Brain microvascular endothelial cell (primary cell): ENCODE measurements around the gene ZCCHC17.

ENCODE experiments used
- DNase-seq: peaks from one replicate; pipeline ENCODE4 v3.0.0-alpha.2; 2020
- H3K27ac ChIP-seq: fragments of 250-450 bp; sonication (Bioruptor Pico); 2 replicates; pipeline ENCODE4 v1.5.1; 2020; ENCODE audit warnings: mild to moderate bottlenecking, moderate library complexity
- H3K27me3 ChIP-seq: fragments of 250-450 bp; sonication (Bioruptor Pico); replicated peaks from 2 replicates; pipeline ENCODE4 v1.5.1; 2020; ENCODE audit warnings: mild to moderate bottlenecking
- H3K36me3 ChIP-seq: fragments of 250-450 bp; sonication (Bioruptor Pico); replicated peaks from 2 replicates; pipeline ENCODE4 v1.5.1; 2020; ENCODE audit warnings: mild to moderate bottlenecking
- H3K4me3 ChIP-seq: 2 replicates; pipeline ENCODE4 v1.5.1; 2011; ENCODE audit warnings: low read depth, mild to moderate bottlenecking, control low read depth, low read length, moderate library complexity
- in situ Hi-C: cut with HindIII; loops from 2 replicates; pipeline ENCODE4 v1.10.0; 2017; ENCODE audit warnings: low sequenced_read_pairs, low pct_ligation_motif_present
- TF ChIP-seq, protein P1 (sequence below): IDR thresholded peaks from 2 replicates; pipeline ENCODE4 v1.5.1; 2011; ENCODE audit warnings: low read depth, mild to moderate bottlenecking, moderate library complexity, low read length, control low read depth, inconsistent platforms; ENCODE audit errors: missing control alignments

Gene ZCCHC17, protein sequence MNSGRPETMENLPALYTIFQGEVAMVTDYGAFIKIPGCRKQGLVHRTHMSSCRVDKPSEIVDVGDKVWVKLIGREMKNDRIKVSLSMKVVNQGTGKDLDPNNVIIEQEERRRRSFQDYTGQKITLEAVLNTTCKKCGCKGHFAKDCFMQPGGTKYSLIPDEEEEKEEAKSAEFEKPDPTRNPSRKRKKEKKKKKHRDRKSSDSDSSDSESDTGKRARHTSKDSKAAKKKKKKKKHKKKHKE

DNA sequence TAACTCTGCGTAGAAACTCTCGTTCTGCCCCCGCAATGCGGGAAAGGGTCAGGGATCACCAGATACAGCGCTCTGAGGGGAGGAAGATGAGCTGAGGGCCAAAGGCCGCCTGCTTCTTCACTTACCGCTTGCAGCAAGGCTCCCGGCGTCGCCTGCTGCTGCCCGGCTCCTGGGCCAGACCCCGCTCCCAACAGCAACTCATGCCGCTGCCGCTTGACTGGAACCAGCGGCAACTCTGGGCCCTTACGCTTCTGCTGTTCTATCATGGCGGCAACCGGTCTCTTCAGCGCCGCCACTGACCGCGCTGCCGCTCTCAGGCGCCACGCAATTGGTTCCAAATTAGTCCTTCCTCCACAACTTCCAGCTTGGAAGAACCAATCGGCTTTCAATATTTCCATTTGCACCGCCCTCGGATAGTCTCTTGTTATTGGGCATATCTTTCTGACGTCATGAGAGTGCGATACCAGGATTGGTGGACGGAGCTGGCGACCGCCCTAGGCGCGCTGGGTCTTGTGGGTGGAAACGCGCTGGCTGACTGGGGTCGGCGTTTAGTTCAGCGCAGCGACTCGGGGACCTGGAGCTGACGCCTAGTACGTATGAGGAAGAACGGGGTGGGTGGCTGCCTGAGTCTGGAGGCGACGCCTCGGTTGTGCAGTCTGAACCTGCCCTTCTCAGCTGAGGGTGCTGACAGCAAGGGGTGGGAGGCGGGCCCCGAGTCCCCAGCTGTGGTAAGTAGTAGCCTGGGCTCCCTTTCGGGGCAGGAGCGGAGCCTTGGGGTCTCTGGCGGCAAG lies at the start of gene ZCCHC17, which contains the start of gene SNRNP40:
Gene ZCCHC17, plus strand, starts transcription at position 547 of the 791 bp plus-strand sequence. CDS start 13,067 bp downstream, outside the sequence.
Gene SNRNP40, minus strand, starts transcription at position 303 of the 791 bp plus-strand sequence. Its CDS starts 37 bp downstream, at position 266.
- in situ Hi-C loops: no loop called here
- Histone ChIP-seq H3K36me3 (peaks cover 18% of the 10 kb centered on the region), H3K27ac (peak within 1 kb of the TSS; percentile 80), H3K27me3 (no peaks in the 10 kb centered on the region), H3K4me3 (peak within 1 kb of the TSS; percentile 92)
- TF ChIP-seq, protein P1, sequence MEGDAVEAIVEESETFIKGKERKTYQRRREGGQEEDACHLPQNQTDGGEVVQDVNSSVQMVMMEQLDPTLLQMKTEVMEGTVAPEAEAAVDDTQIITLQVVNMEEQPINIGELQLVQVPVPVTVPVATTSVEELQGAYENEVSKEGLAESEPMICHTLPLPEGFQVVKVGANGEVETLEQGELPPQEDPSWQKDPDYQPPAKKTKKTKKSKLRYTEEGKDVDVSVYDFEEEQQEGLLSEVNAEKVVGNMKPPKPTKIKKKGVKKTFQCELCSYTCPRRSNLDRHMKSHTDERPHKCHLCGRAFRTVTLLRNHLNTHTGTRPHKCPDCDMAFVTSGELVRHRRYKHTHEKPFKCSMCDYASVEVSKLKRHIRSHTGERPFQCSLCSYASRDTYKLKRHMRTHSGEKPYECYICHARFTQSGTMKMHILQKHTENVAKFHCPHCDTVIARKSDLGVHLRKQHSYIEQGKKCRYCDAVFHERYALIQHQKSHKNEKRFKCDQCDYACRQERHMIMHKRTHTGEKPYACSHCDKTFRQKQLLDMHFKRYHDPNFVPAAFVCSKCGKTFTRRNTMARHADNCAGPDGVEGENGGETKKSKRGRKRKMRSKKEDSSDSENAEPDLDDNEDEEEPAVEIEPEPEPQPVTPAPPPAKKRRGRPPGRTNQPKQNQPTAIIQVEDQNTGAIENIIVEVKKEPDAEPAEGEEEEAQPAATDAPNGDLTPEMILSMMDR: no peak
- peak; percentile 100 for DNase-seq

DNA sequence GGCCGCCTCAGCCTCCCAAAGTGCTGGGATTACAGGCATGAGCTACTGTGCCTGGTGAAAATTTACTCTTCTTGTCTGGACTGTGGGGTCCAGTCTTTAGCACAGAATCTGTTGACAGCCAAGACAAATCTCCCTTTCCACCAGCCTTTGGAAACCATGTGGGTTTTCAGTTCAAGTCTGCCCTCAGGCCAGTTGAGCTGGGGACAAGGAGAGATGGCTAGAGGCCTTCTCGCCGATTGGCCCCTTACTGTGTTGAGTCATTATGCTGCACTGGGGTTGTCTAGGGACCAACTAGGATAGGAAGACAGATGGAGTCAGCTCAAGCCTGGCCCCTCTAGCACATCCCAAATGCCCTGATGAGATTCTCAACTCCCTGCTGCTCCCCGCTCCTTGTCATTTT lies 48.6 kb upstream of the ZCCHC17 start:
- H3K27ac ChIP-seq: no peak overlapping the region
- H3K4me3 ChIP-seq: no peak overlapping the region
- in situ Hi-C loops: no loop called here
- TF ChIP-seq, protein P1: no peak
- H3K36me3 ChIP-seq: no peaks in the 10 kb centered on the region
- no peaks in the 10 kb centered on the region for H3K27me3 ChIP-seq
- DNase-seq: no peak

DNA sequence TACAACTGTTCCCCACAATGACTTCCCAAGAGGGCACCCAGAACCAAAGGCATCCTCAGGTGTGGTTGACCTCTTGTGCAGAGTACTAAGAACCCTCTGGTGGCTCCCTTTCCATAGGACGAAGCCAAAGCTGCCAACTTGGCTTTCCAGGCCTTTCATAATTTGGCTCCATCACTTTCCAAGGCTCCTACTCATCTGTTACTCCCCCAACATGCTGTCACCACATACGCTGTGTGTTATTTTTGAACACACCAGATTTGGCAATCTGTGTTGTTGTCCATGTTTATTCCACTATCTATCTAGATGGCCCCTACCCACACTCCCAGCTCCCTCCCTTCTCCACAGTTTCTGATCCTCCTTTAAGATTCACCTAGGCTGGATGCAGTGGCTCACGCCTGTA lies 47.0 kb upstream of the ZCCHC17 start:
- H3K36me3 ChIP-seq: no peaks in the 10 kb centered on the region
- H3K4me3 ChIP-seq: no peak overlapping the region
- TF ChIP-seq, protein P1: no peak
- H3K27me3 ChIP-seq: no peaks in the 10 kb centered on the region
- in situ Hi-C loops: no loop called here
- H3K27ac ChIP-seq: no peak overlapping the region
- DNase-seq: no peak

DNA sequence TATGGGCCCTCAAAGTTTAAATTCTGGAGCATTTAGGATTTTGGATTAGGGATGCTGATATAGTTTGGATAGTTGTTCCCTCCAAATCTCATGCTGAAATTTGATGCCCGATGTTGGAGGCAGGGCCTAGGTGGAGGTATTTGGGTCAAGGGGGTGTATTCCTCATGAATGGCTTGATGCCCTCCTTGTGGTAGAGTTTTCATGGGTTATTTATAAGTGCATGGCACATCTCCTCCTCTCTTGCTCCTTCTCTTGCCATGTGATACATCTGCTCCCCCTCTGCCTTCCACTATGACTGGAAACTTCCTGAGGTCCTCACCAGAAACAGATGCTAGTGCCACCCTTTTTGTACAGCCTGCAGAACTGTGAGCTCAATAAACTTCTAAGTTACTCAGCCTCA lies 39.6 kb upstream of the ZCCHC17 start:
- no peak overlapping the region for H3K27ac ChIP-seq
- TF ChIP-seq, protein P1: no peak
- in situ Hi-C loops: no loop called here
- DNase-seq: no peak
- H3K27me3 ChIP-seq: no peaks in the 10 kb centered on the region
- no peak overlapping the region for H3K4me3 ChIP-seq
- peaks cover 18% of the 10 kb centered on the region for H3K36me3 ChIP-seq

DNA sequence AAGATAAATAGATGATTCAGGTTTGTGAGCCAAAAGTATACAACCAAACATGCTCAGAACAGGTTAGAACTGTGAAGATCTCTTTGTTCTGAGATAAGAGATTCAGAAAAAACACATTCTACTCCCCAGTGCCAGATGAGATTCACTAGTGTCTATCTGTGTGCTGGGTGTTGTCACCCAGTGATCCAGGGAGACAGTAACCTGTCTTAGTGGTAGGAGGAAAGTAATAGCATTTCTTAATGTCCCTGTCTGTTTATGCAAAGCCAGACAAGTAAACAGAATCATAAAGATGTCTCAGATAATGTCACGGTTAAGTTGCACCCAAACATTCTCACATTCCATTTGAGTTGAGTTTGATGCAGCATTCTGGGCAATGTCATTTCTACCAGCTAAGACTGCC lies 38.3 kb upstream of the ZCCHC17 start:
- TF ChIP-seq, protein P1: no peak
- in situ Hi-C loops: no loop called here
- Histone ChIP-seq H3K4me3 (no peak overlapping the region), H3K27me3 (no peaks in the 10 kb centered on the region), H3K27ac (no peak overlapping the region), H3K36me3 (peaks cover 21% of the 10 kb centered on the region)
- DNase-seq: no peak
